ENCODE results near the gene PLCB4. TPM values are rescaled to one million over a fixed set of nuclear protein-coding genes. Genes with fewer than 3 reads are reported as not detected.

PLCB4 gene
- total RNA-seq, 1 experiment from 2014 or later = 14.9 TPM

DNA sequence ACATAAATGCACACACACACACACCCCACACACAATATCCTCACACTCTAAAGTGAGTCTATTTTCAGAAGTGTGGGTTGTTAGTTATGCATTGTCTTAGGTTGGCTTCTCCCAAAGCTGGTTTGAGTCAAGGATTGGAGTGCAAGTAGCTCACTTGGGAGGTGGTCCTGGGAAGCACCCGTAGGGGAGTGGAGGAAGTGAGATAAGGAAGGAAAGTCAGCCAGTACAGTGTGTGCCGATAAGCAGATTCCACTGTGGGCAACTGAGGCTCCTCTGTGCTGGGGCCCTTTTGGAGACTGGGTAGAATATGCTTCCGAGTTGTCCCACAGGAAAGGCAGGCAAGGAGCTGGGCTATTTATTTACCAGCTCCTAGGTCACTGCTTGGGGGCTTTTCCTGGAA, 67.2 kb downstream of the PLCB4 start:
- ChIA-PET POLR2A (ENCODE audit: unreplicated experiment) (no interaction called here), CTCF (no interaction called here)
- Histone ChIP-seq H4K20me1 (ENCODE audit: insufficient read depth) (no peaks in the 10 kb centered on the region), H3K4me2 (no peak overlapping the region), H3K4me3 (no peak overlapping the region), H3K27ac (no peak overlapping the region), H3K4me1 (replicated peaks; ENCODE audit: insufficient read depth) (no peaks in the 10 kb centered on the region), H3K27me3 (ENCODE audit: insufficient read depth, low read depth) (no peaks in the 10 kb centered on the region), H3K9me3 (ENCODE audit: insufficient read depth, low read depth) (no peaks in the 10 kb centered on the region), H3K9me2 (ENCODE audit: insufficient read depth) (peaks cover 5% of the 10 kb centered on the region; the same call in 1 of the 2 replicates), H3K79me2 (ENCODE audit: low read depth) (no peaks in the 10 kb centered on the region), H3K36me3 (ENCODE audit: low read depth) (no peaks in the 10 kb centered on the region), H3F3A (ENCODE audit: insufficient read depth, low read depth) (no peaks in the 10 kb centered on the region), H2AFZ (no peak overlapping the region)
- TF ChIP-seq, protein P1, sequence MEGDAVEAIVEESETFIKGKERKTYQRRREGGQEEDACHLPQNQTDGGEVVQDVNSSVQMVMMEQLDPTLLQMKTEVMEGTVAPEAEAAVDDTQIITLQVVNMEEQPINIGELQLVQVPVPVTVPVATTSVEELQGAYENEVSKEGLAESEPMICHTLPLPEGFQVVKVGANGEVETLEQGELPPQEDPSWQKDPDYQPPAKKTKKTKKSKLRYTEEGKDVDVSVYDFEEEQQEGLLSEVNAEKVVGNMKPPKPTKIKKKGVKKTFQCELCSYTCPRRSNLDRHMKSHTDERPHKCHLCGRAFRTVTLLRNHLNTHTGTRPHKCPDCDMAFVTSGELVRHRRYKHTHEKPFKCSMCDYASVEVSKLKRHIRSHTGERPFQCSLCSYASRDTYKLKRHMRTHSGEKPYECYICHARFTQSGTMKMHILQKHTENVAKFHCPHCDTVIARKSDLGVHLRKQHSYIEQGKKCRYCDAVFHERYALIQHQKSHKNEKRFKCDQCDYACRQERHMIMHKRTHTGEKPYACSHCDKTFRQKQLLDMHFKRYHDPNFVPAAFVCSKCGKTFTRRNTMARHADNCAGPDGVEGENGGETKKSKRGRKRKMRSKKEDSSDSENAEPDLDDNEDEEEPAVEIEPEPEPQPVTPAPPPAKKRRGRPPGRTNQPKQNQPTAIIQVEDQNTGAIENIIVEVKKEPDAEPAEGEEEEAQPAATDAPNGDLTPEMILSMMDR (conservative IDR thresholded peaks at IDR 0.05) = no peak
- TF ChIP-seq EZH2 (IDR thresholded peaks at IDR 0.05; ENCODE audit: low read depth) = no peak
- DNase-seq = no peak
- no TSS peak for BruUV-seq (replicated peaks)
- intact Hi-C loops (cut with micrococcal nuclease; ENCODE audit: unreplicated experiment) = no loop called here

DNA sequence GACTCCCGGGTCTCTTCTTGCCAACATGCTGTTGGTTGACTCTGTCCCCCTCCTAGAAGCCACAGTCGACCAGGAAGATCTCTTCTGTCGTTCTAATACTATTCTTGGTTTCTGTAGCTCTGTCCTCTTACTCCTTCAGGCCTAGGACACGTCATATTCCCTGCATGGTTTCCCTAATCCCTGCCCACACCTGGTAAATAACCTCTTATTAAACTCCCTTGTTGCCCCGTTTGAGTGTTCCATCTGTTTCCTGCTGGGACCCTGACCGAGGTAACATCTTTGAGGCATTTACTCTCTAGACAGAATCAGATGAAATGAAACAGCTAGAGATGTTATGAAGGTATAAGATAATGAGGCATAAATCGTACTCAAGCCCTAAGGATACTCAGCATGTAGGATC, 68.1 kb downstream of the PLCB4 start:
- no peaks in the 10 kb centered on the region for H3K36me3 ChIP-seq (ENCODE audit: low read depth)
- H3K27me3 ChIP-seq (ENCODE audit: insufficient read depth, low read depth) = no peaks in the 10 kb centered on the region
- H3K27ac ChIP-seq = no peak overlapping the region
- peaks cover 5% of the 10 kb centered on the region; the same call in 1 of the 2 replicates for H3K9me2 ChIP-seq (ENCODE audit: insufficient read depth)
- no peaks in the 10 kb centered on the region for H3K4me1 ChIP-seq (replicated peaks; ENCODE audit: insufficient read depth)
- no peak overlapping the region for H3K4me2 ChIP-seq
- BruUV-seq (replicated peaks) = no TSS peak
- ChIA-PET CTCF (no interaction called here), POLR2A (ENCODE audit: unreplicated experiment) (no interaction called here)
- no peak overlapping the region for H3K4me3 ChIP-seq
- no peaks in the 10 kb centered on the region for H4K20me1 ChIP-seq (ENCODE audit: insufficient read depth)
- TF ChIP-seq EZH2 (IDR thresholded peaks at IDR 0.05; ENCODE audit: low read depth) = no peak
- TF ChIP-seq, protein P1 (conservative IDR thresholded peaks at IDR 0.05) = no peak
- H3K9me3 ChIP-seq (ENCODE audit: insufficient read depth, low read depth) = no peaks in the 10 kb centered on the region
- no peaks in the 10 kb centered on the region for H3F3A ChIP-seq (ENCODE audit: insufficient read depth, low read depth)
- no peaks in the 10 kb centered on the region for H3K79me2 ChIP-seq (ENCODE audit: low read depth)
- intact Hi-C loops (cut with micrococcal nuclease; ENCODE audit: unreplicated experiment) = no loop called here
- no peak for DNase-seq
- no peak overlapping the region for H2AFZ ChIP-seq

DNA sequence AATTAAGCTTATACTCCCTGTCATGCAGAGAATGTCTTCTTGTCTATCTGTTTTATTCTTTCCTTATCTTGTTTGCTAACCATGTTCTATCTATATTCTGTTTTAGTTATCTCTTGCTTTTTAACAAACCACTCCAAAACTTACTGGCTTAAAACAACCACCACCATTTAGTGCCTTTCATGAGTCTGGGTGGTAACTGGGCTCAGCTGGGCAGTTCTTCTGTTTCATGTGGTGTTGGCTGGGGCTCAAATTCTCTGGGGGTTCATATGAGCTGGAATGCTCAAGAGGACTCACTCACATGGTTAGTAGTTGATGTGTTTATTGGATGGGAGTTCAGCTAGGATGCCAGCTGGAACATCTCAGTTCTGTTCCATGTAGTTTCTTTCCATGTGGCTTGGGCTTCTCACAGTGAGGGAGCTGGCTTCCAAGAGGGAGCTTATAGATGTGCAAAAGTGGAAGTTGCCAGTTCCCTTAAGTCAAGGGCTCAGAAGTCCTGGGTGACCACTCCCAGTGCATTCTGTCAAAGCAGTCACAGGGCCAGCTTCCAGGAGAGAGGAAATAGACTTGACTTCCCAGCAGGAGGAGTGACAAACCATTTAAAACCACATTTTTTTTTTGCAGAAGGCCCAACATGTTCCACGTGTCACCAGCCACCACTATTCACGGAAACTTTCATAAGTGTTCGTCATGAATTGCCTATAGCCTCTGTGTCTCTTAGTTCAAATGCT, 70.4 kb downstream of the PLCB4 start:
- Histone ChIP-seq H3K4me2 (no peak overlapping the region), H3K79me2 (ENCODE audit: low read depth) (no peaks in the 10 kb centered on the region), H2AFZ (no peak overlapping the region), H3K36me3 (ENCODE audit: low read depth) (no peaks in the 10 kb centered on the region), H3K9me2 (ENCODE audit: insufficient read depth) (peaks cover 5% of the 10 kb centered on the region; the same call in 1 of the 2 replicates), H4K20me1 (ENCODE audit: insufficient read depth) (no peaks in the 10 kb centered on the region), H3K4me3 (no peak overlapping the region), H3K27ac (no peak overlapping the region), H3K9me3 (ENCODE audit: insufficient read depth, low read depth) (no peaks in the 10 kb centered on the region), H3F3A (ENCODE audit: insufficient read depth, low read depth) (no peaks in the 10 kb centered on the region), H3K27me3 (ENCODE audit: insufficient read depth, low read depth) (no peaks in the 10 kb centered on the region), H3K4me1 (replicated peaks; ENCODE audit: insufficient read depth) (no peaks in the 10 kb centered on the region)
- TF ChIP-seq EZH2 (IDR thresholded peaks at IDR 0.05; ENCODE audit: low read depth) = no peak
- TF ChIP-seq, protein P1 (conservative IDR thresholded peaks at IDR 0.05) = no peak
- DNase-seq = no peak
- CTCF ChIA-PET = no interaction called here
- intact Hi-C loops (cut with micrococcal nuclease; ENCODE audit: unreplicated experiment) = no loop called here
- POLR2A ChIA-PET (ENCODE audit: unreplicated experiment) = no interaction called here
- BruUV-seq (replicated peaks) = no TSS peak

Data from PC-9 (cell line).